HUES64 (cell line): ENCODE measurements around the gene AGBL2.
"Not testable (repeated sequence)": the region's sequence is repeated elsewhere in the genome, so short reads cannot be mapped to it uniquely, and the experiment has no call there.

ENCODE experiments used
- H3K27ac ChIP-seq: 2 replicates; pipeline ENCODE4 v1.7.0; 2013; ENCODE audit warnings: low read depth, low read length, inconsistent platforms
- H3K27me3 ChIP-seq: 2 replicates; pipeline ENCODE4 v1.6.1; 2013; ENCODE audit warnings: mild to moderate bottlenecking, low read length; ENCODE audit not compliant: insufficient read depth
- H3K36me3 ChIP-seq: 2 replicates; pipeline ENCODE4 v1.6.1; 2013; ENCODE audit warnings: mild to moderate bottlenecking, low read length; ENCODE audit not compliant: insufficient read depth
- H3K4me1 ChIP-seq: 2 replicates; pipeline ENCODE4 v1.6.1; 2013; ENCODE audit warnings: mild to moderate bottlenecking, low read length, moderate library complexity; ENCODE audit not compliant: insufficient read depth
- H3K4me3 ChIP-seq: 2 replicates; pipeline ENCODE4 v1.5.1; 2013; ENCODE audit warnings: mild to moderate bottlenecking, low read length, moderate library complexity
- H3K9ac ChIP-seq: 2 replicates; pipeline ENCODE4 v1.6.1; 2013; ENCODE audit warnings: mild to moderate bottlenecking, low read depth, low read length
- H3K9me3 ChIP-seq: 2 replicates; pipeline ENCODE4 v1.6.1; 2013; ENCODE audit warnings: low read depth, low read length; ENCODE audit not compliant: insufficient read depth
- WGBS: fragments of 150-250, 120-280 bp; methylation state at CpG from one replicate; pipeline ENCODE4 v1.1.7; 2013; ENCODE audit warnings: missing lambda C conversion rate; 5-methylcytosine and 5-hydroxymethylcytosine counted together

The AGBL2 gene

DNA sequence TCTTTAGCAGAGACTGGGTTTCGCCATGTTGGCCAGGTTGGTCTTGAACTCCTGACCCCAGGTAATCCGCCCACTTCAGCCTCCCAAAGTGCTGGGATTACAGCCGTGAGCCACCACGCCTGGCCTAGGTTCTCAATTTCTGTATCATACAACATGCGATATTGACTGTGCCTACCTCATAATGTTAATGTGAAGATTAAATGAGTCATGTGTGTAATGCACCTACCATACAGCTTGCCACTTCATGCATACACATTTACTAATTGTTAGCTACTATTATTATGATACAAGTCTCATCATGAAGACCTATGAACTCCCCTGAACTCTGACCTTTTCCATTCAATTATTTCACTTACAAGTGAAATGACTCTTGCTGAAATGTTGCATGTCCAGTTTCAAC lies 25.7 kb downstream of the AGBL2 start:
- 93% methylated on average over 4 of the region's 5 CpGs for WGBS
- Histone ChIP-seq H3K4me1 (no peaks in the 10 kb centered on the region), H3K9ac (no peak overlapping the region), H3K27me3 (no peaks in the 10 kb centered on the region), H3K4me3 (no peak overlapping the region), H3K27ac (no peak overlapping the region), H3K36me3 (no peaks in the 10 kb centered on the region), H3K9me3 (no peaks in the 10 kb centered on the region)

GRCh38 chr11:47688991-47689390 lies 26.2 kb downstream of the AGBL2 start:
- Histone ChIP-seq H3K9ac (no peak overlapping the region), H3K36me3 (no peaks in the 10 kb centered on the region), H3K9me3 (no peaks in the 10 kb centered on the region), H3K4me1 (no peaks in the 10 kb centered on the region), H3K4me3 (no peak overlapping the region), H3K27ac (no peak overlapping the region), H3K27me3 (no peaks in the 10 kb centered on the region)
- WGBS: 87% methylated on average over 2 of the region's 2 CpGs

- WGBS: 93% methylated on average over 4 of the region's 4 CpGs
- Histone ChIP-seq H3K27me3 (no peaks in the 10 kb centered on the region), H3K4me3 (no peak overlapping the region), H3K27ac (no peak overlapping the region), H3K9ac (no peak overlapping the region), H3K9me3 (no peaks in the 10 kb centered on the region), H3K4me1 (no peaks in the 10 kb centered on the region), H3K36me3 (no peaks in the 10 kb centered on the region)
These were observed 27.1 kb downstream of the AGBL2 start for GRCh38 chr11:47688111-47688510.

- H3K27ac ChIP-seq, H3K9me3 ChIP-seq, H3K4me3 ChIP-seq, H3K9ac ChIP-seq, H3K4me1 ChIP-seq, H3K27me3 ChIP-seq, H3K36me3 ChIP-seq: not testable (repeated sequence)
- WGBS: 90% methylated on average over 2 of the region's 3 CpGs
These were observed 28.5 kb downstream of the AGBL2 start for GRCh38 chr11:47686704-47687103.

GRCh38 chr11:47686151-47686550 lies 29.0 kb downstream of the AGBL2 start:
- no peaks in the 10 kb centered on the region for H3K9me3 ChIP-seq

DNA sequence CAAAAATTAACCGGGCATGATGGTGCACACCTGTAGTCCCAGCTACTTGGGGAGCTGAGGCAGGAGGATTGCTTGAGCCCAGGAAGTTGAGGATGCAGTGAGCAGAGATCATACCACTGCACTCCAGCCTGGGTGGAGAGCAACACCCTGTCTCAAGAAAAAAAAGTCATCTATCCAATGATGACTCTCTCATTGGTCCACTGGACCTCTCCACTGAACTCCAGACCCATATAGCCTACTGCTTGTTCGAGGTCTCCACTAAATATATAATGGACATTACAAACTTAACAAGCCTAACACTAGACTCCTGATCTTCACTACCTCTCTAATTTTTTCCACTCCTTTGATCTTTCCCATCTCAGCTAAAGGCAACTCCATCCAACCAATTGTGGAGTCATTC lies 39.3 kb downstream of the AGBL2 start:
- Histone ChIP-seq H3K4me1 (no peaks in the 10 kb centered on the region), H3K9me3 (no peaks in the 10 kb centered on the region), H3K27ac (no peak overlapping the region), H3K27me3 (no peaks in the 10 kb centered on the region), H3K4me3 (no peak overlapping the region), H3K9ac (no peak overlapping the region), H3K36me3 (no peaks in the 10 kb centered on the region)
- WGBS: 95% methylated on average over 2 of the region's 2 CpGs

More at GRCh38 chr11:47686151-47686550, 29.0 kb downstream of the AGBL2 start:
- H3K27me3 ChIP-seq: no peaks in the 10 kb centered on the region
- no peak overlapping the region for H3K4me3 ChIP-seq
- 94% methylated on average over 1 of the region's 1 CpG for WGBS
- H3K4me1 ChIP-seq: no peaks in the 10 kb centered on the region
- no peaks in the 10 kb centered on the region for H3K36me3 ChIP-seq
- no peak overlapping the region for H3K27ac ChIP-seq
- no peak overlapping the region for H3K9ac ChIP-seq

- Histone ChIP-seq H3K27ac (no peak overlapping the region), H3K27me3 (no peaks in the 10 kb centered on the region), H3K4me3 (no peak overlapping the region), H3K36me3 (no peaks in the 10 kb centered on the region), H3K9ac (no peak overlapping the region), H3K4me1 (no peaks in the 10 kb centered on the region), H3K9me3 (no peaks in the 10 kb centered on the region)
- 94% methylated on average over 5 of the region's 5 CpGs for WGBS
These were observed 42.9 kb downstream of the AGBL2 start for GRCh38 chr11:47672283-47672730.

- no peaks in the 10 kb centered on the region for H3K9me3 ChIP-seq
- H3K9ac ChIP-seq: no peak overlapping the region
- H3K27me3 ChIP-seq: no peaks in the 10 kb centered on the region
- no peak overlapping the region for H3K4me3 ChIP-seq
- 95% methylated on average over 6 of the region's 6 CpGs for WGBS
- no peak overlapping the region for H3K27ac ChIP-seq
- H3K4me1 ChIP-seq: no peaks in the 10 kb centered on the region
- no peaks in the 10 kb centered on the region for H3K36me3 ChIP-seq
These were observed 45.3 kb downstream of the AGBL2 start for GRCh38 chr11:47669856-47670255.

DNA sequence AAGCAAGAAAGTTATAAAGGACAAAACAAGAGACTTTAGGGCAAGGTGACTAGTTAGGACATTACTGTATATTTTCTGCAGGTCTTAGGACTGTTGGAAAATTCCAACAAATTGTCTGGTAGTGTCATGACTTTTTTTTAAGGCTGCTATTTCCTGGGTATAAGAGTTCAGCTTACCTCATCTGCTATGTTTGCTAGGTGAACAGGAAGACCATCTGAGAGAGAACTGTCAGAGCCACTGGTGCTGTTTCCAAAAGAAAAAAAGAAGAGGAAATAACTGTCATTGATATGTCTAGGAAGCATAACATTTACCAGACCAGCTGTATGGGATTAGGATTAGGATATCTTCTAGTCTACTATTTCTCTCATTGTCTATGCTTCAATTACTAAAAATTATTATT lies 46.5 kb downstream of the AGBL2 start:
- H3K36me3 ChIP-seq: no peaks in the 10 kb centered on the region
- no peaks in the 10 kb centered on the region for H3K27me3 ChIP-seq
- no peak overlapping the region for H3K27ac ChIP-seq

DNA sequence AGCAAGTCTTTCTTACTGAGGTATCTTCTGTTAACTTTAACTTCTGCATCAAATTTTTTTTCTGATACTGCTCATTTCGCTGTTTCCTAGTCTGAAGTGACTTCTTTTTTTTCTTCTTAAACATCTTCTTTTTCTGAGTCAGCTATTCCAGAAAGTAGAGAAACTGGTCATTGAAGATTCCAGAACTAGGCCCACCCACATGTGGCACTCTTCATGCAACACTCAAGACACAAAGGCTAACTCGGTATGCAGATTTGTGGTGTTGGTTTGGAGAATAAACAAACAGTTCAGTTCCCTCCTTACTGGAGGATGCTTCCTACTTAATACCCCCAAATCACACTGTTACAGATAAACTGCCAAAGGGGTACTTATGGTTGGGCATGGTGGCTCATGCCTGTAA lies 47.6 kb downstream of the AGBL2 start:
- Histone ChIP-seq H3K27ac (no peak overlapping the region), H3K4me1 (no peaks in the 10 kb centered on the region), H3K4me3 (no peak overlapping the region), H3K36me3 (no peaks in the 10 kb centered on the region), H3K9ac (no peak overlapping the region), H3K9me3 (no peaks in the 10 kb centered on the region), H3K27me3 (no peaks in the 10 kb centered on the region)
- 80% methylated on average over 1 of the region's 2 CpGs for WGBS

More for the DNA sequence above, 46.5 kb downstream of the AGBL2 start:
- H3K9me3 ChIP-seq: no peaks in the 10 kb centered on the region
- H3K9ac ChIP-seq: no peak overlapping the region
- H3K4me1 ChIP-seq: no peaks in the 10 kb centered on the region
- no peak overlapping the region for H3K4me3 ChIP-seq

DNA sequence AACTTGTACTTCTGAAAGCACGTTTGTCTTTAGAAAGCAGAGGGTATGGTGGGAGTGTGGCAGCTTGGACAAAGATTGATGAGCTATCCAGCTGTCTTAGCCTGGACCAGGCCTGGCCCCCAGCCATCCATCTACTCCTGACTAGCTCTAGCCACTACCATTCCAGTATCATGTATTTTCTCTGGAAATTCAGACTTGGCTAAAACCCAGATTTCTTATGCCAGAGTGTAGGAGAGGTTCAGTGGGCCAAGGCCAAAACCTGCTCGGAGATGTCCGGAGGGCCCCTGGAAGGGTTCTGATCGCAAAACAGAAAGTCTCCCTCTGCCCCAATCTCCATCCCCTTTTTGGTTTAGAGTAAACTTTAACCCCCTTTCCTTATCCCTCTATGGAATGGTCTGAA lies 48.0 kb downstream of the AGBL2 start:
- no peak overlapping the region for H3K9ac ChIP-seq
- no peaks in the 10 kb centered on the region for H3K4me1 ChIP-seq
- no peak overlapping the region for H3K4me3 ChIP-seq
- H3K9me3 ChIP-seq: no peaks in the 10 kb centered on the region
- no peak overlapping the region for H3K27ac ChIP-seq
- no peaks in the 10 kb centered on the region for H3K27me3 ChIP-seq
- WGBS: 85% methylated on average over 4 of the region's 4 CpGs
- H3K36me3 ChIP-seq: no peaks in the 10 kb centered on the region

- H3K36me3 ChIP-seq, H3K9me3 ChIP-seq, H3K4me1 ChIP-seq, H3K27ac ChIP-seq, H3K9ac ChIP-seq, H3K27me3 ChIP-seq, H3K4me3 ChIP-seq: not testable (repeated sequence)
- WGBS: 93% methylated on average over 4 of the region's 4 CpGs
These were observed 50.2 kb downstream of the AGBL2 start for GRCh38 chr11:47664936-47665335.
